ENCODE measurements around the gene SNX30. TPM values are rescaled to one million over a fixed set of nuclear protein-coding genes. Genes with fewer than 3 reads are reported as not detected.
A peak's percentile ranks its signal among the peaks of the same experiment; 100 is the strongest.

Gene SNX30
- total RNA-seq, 2 donors from 2014 or later: 7.7 to 9.3 TPM

- no peaks in the 10 kb centered on the region for H3K9me3 ChIP-seq (ENCODE audit: control insufficient read depth, low read length, poor library complexity, severe bottlenecking)
- no peaks in the 10 kb centered on the region for H3K4me1 Mint-ChIP-seq
- ATAC-seq (no peak), DNase-seq (no peak)
- H3K27ac Mint-ChIP-seq: no peak overlapping the region
- no peaks in the 10 kb centered on the region for H3K27me3 Mint-ChIP-seq
- H3K4me3 Mint-ChIP-seq: no peak overlapping the region
- no peaks in the 10 kb centered on the region for H3K36me3 Mint-ChIP-seq (ENCODE audit: low read depth)
Observed at GRCh38 chr9:112728401-112728800, 22.2 kb upstream of the SNX30 start.

- H3K4me3 Mint-ChIP-seq: no peak overlapping the region
- no peak for ATAC-seq
- H3K27ac Mint-ChIP-seq: no peak overlapping the region
- DNase-seq: no peak
- H3K27me3 Mint-ChIP-seq: no peaks in the 10 kb centered on the region
- no peaks in the 10 kb centered on the region for H3K9me3 ChIP-seq (ENCODE audit: control insufficient read depth, low read length, poor library complexity, severe bottlenecking)
- H3K4me1 Mint-ChIP-seq: no peaks in the 10 kb centered on the region
- H3K36me3 Mint-ChIP-seq (ENCODE audit: low read depth): no peaks in the 10 kb centered on the region
Observed at GRCh38 chr9:112731971-112732370, 18.6 kb upstream of the SNX30 start.

- no peak overlapping the region for H3K4me3 Mint-ChIP-seq
- DNase-seq (no peak), ATAC-seq (peak; percentile 39)
- no peaks in the 10 kb centered on the region for H3K4me1 Mint-ChIP-seq
- H3K27me3 Mint-ChIP-seq: no peaks in the 10 kb centered on the region
- H3K36me3 Mint-ChIP-seq (ENCODE audit: low read depth): no peaks in the 10 kb centered on the region
- no peak overlapping the region for H3K27ac Mint-ChIP-seq
- H3K9me3 ChIP-seq (ENCODE audit: control insufficient read depth, low read length, poor library complexity, severe bottlenecking): no peaks in the 10 kb centered on the region
Observed at GRCh38 chr9:112734892-112735291, 15.7 kb upstream of the SNX30 start.

- no peaks in the 10 kb centered on the region for H3K36me3 Mint-ChIP-seq (ENCODE audit: low read depth)
- H3K27ac Mint-ChIP-seq: no peak overlapping the region
- DNase-seq (no peak), ATAC-seq (no peak)
- H3K27me3 Mint-ChIP-seq: no peaks in the 10 kb centered on the region
- H3K9me3 ChIP-seq (ENCODE audit: control insufficient read depth, low read length, poor library complexity, severe bottlenecking): no peaks in the 10 kb centered on the region
- H3K4me1 Mint-ChIP-seq: peaks cover 18% of the 10 kb centered on the region
- H3K4me3 Mint-ChIP-seq: no peak overlapping the region
Observed at GRCh38 chr9:112743216-112743836, 7.2 kb upstream of the SNX30 start.

- peaks cover 18% of the 10 kb centered on the region for H3K4me1 Mint-ChIP-seq
- H3K4me3 Mint-ChIP-seq: no peak overlapping the region
- DNase-seq (no peak), ATAC-seq (no peak)
- H3K9me3 ChIP-seq (ENCODE audit: control insufficient read depth, low read length, poor library complexity, severe bottlenecking): no peaks in the 10 kb centered on the region
- no peak overlapping the region for H3K27ac Mint-ChIP-seq
- no peaks in the 10 kb centered on the region for H3K36me3 Mint-ChIP-seq (ENCODE audit: low read depth)
- H3K27me3 Mint-ChIP-seq: no peaks in the 10 kb centered on the region
Observed at GRCh38 chr9:112744177-112744576, 6.4 kb upstream of the SNX30 start.

- Mint-ChIP-seq H3K4me1 (peaks cover 26% of the 10 kb centered on the region), H3K27ac (no peak overlapping the region), H3K4me3 (no peak overlapping the region), H3K36me3 (ENCODE audit: low read depth) (no peaks in the 10 kb centered on the region), H3K27me3 (no peaks in the 10 kb centered on the region)
- ATAC-seq (no peak), DNase-seq (no peak)
- H3K9me3 ChIP-seq (ENCODE audit: control insufficient read depth, low read length, poor library complexity, severe bottlenecking): no peaks in the 10 kb centered on the region
Observed at GRCh38 chr9:112747094-112747493, 3.5 kb upstream of the SNX30 start.

GRCh38 chr9:112750764-112751055, 150 bp downstream of the SNX30 start:
- no peaks in the 10 kb centered on the region for H3K36me3 Mint-ChIP-seq (ENCODE audit: low read depth)
- ATAC-seq (no peak), DNase-seq (no peak)
- peaks cover 50% of the 10 kb centered on the region for H3K4me1 Mint-ChIP-seq
- H3K4me3 Mint-ChIP-seq: peak overlapping the region; percentile 90
- no peaks in the 10 kb centered on the region for H3K9me3 ChIP-seq (ENCODE audit: control insufficient read depth, low read length, poor library complexity, severe bottlenecking)
- H3K27me3 Mint-ChIP-seq: no peaks in the 10 kb centered on the region
- no peak overlapping the region for H3K27ac Mint-ChIP-seq

GRCh38 chr9:112751056-112751795, 666 bp downstream of the SNX30 start:
- Mint-ChIP-seq H3K36me3 (ENCODE audit: low read depth) (no peaks in the 10 kb centered on the region), H3K4me1 (peaks cover 54% of the 10 kb centered on the region), H3K4me3 (peak overlapping the region; percentile 90), H3K27ac (peak overlapping the region; percentile 82), H3K27me3 (no peaks in the 10 kb centered on the region)
- DNase-seq (peak; percentile 10 to 29 (median 22)), ATAC-seq (peak; percentile 26)
- no peaks in the 10 kb centered on the region for H3K9me3 ChIP-seq (ENCODE audit: control insufficient read depth, low read length, poor library complexity, severe bottlenecking)

GRCh38 chr9:112752334-112753125, 2.0 kb downstream of the SNX30 start:
- no peak for ATAC-seq
- Mint-ChIP-seq H3K4me3 (peak overlapping the region; percentile 90), H3K36me3 (ENCODE audit: low read depth) (no peaks in the 10 kb centered on the region), H3K27ac (peak overlapping the region; percentile 82), H3K27me3 (no peaks in the 10 kb centered on the region), H3K4me1 (peaks cover 58% of the 10 kb centered on the region)
- no peak for DNase-seq
- H3K9me3 ChIP-seq (ENCODE audit: control insufficient read depth, low read length, poor library complexity, severe bottlenecking): no peaks in the 10 kb centered on the region

- H3K9me3 ChIP-seq (ENCODE audit: control insufficient read depth, low read length, poor library complexity, severe bottlenecking): no peaks in the 10 kb centered on the region
- no peak overlapping the region for H3K4me3 Mint-ChIP-seq
- H3K27ac Mint-ChIP-seq: peak overlapping the region; percentile 92
- peaks cover 62% of the 10 kb centered on the region for H3K4me1 Mint-ChIP-seq
- H3K36me3 Mint-ChIP-seq (ENCODE audit: low read depth): no peaks in the 10 kb centered on the region
- no peak for ATAC-seq
- H3K27me3 Mint-ChIP-seq: no peaks in the 10 kb centered on the region
- DNase-seq: no peak
Observed at GRCh38 chr9:112753725-112754124, 3.2 kb downstream of the SNX30 start.

GRCh38 chr9:112754578-112754977, 4.0 kb downstream of the SNX30 start:
- H3K36me3 Mint-ChIP-seq (ENCODE audit: low read depth): no peaks in the 10 kb centered on the region
- no peaks in the 10 kb centered on the region for H3K9me3 ChIP-seq (ENCODE audit: control insufficient read depth, low read length, poor library complexity, severe bottlenecking)
- H3K4me1 Mint-ChIP-seq: peaks cover 66% of the 10 kb centered on the region
- peak overlapping the region; percentile 92 for H3K27ac Mint-ChIP-seq
- peak overlapping the region; percentile 70 for H3K4me3 Mint-ChIP-seq
- H3K27me3 Mint-ChIP-seq: no peaks in the 10 kb centered on the region
- no peak for DNase-seq
- ATAC-seq: peak; percentile 55

GRCh38 chr9:112755016-112755427, 4.5 kb downstream of the SNX30 start:
- no peaks in the 10 kb centered on the region for H3K27me3 Mint-ChIP-seq
- peak overlapping the region; percentile 92 for H3K27ac Mint-ChIP-seq
- no peak for DNase-seq
- no peaks in the 10 kb centered on the region for H3K36me3 Mint-ChIP-seq (ENCODE audit: low read depth)
- ATAC-seq: no peak
- H3K4me1 Mint-ChIP-seq: peaks cover 67% of the 10 kb centered on the region
- H3K4me3 Mint-ChIP-seq: peak overlapping the region; percentile 70
- no peaks in the 10 kb centered on the region for H3K9me3 ChIP-seq (ENCODE audit: control insufficient read depth, low read length, poor library complexity, severe bottlenecking)

GRCh38 chr9:112755675-112756074, 5.1 kb downstream of the SNX30 start:
- Mint-ChIP-seq H3K36me3 (ENCODE audit: low read depth) (no peaks in the 10 kb centered on the region), H3K27ac (peak overlapping the region; percentile 92), H3K4me3 (no peak overlapping the region), H3K4me1 (peaks cover 70% of the 10 kb centered on the region), H3K27me3 (no peaks in the 10 kb centered on the region)
- H3K9me3 ChIP-seq (ENCODE audit: control insufficient read depth, low read length, poor library complexity, severe bottlenecking): no peaks in the 10 kb centered on the region
- no peak for ATAC-seq
- DNase-seq: no peak
